ENCODE results near the gene LIMA1.
"Not testable (repeated sequence)": the region's sequence is repeated elsewhere in the genome, so short reads cannot be mapped to it uniquely, and the experiment has no call there.

LIMA1 gene

GRCh38 chr12:50156641-50157040 lies 126.7 kb downstream of the LIMA1 start:
- Histone ChIP-seq H3K4me3 (no peak overlapping the region), H3K27ac (no peak overlapping the region)
- no peak for DNase-seq (ENCODE audit: low spot score)
- no peak for TF ChIP-seq CTCF (IDR thresholded peaks at IDR 0.05)

GRCh38 chr12:50154947-50155346 lies 128.4 kb downstream of the LIMA1 start:
- H3K4me3 ChIP-seq; DNase-seq (ENCODE audit: low spot score); H3K27ac ChIP-seq: not testable (repeated sequence)

- Histone ChIP-seq H3K4me3 (no peak overlapping the region), H3K27ac (no peak overlapping the region)
- no peak for DNase-seq (ENCODE audit: low spot score)
- TF ChIP-seq CTCF (IDR thresholded peaks at IDR 0.05): no peak
Observed at GRCh38 chr12:50151047-50151687, 132.2 kb downstream of the LIMA1 start.

GRCh38 chr12:50149311-50149710 lies 134.0 kb downstream of the LIMA1 start:
- DNase-seq (ENCODE audit: low spot score): no peak
- TF ChIP-seq CTCF (IDR thresholded peaks at IDR 0.05): no peak
- Histone ChIP-seq H3K27ac (no peak overlapping the region), H3K4me3 (no peak overlapping the region)

- not testable (repeated sequence) for DNase-seq (ENCODE audit: low spot score); H3K4me3 ChIP-seq; H3K27ac ChIP-seq
Observed at GRCh38 chr12:50148011-50148410, 135.3 kb downstream of the LIMA1 start.

- TF ChIP-seq CTCF (IDR thresholded peaks at IDR 0.05): no peak
Observed at GRCh38 chr12:50147281-50147680, 136.0 kb downstream of the LIMA1 start.

GRCh38 chr12:50145439-50145838 lies 137.9 kb downstream of the LIMA1 start:
- no peak overlapping the region for H3K4me3 ChIP-seq
- no peak overlapping the region for H3K27ac ChIP-seq
- DNase-seq (ENCODE audit: low spot score): no peak
- TF ChIP-seq CTCF (IDR thresholded peaks at IDR 0.05): no peak

More at GRCh38 chr12:50147281-50147680, 136.0 kb downstream of the LIMA1 start:
- Histone ChIP-seq H3K4me3 (no peak overlapping the region), H3K27ac (no peak overlapping the region)
- no peak for DNase-seq (ENCODE audit: low spot score)

GRCh38 chr12:50142993-50143392 lies 140.3 kb downstream of the LIMA1 start:
- Histone ChIP-seq H3K27ac (no peak overlapping the region), H3K4me3 (no peak overlapping the region)
- no peak for DNase-seq (ENCODE audit: low spot score)
- TF ChIP-seq CTCF (IDR thresholded peaks at IDR 0.05): no peak

Data from coronary artery (tissue), 2 donors.